ENCODE data around the gene GALK1.

GRCh38 chr17:75773121-75773807 lies 8.3 kb upstream of the GALK1 start:
- TF ChIP-seq, protein P1, sequence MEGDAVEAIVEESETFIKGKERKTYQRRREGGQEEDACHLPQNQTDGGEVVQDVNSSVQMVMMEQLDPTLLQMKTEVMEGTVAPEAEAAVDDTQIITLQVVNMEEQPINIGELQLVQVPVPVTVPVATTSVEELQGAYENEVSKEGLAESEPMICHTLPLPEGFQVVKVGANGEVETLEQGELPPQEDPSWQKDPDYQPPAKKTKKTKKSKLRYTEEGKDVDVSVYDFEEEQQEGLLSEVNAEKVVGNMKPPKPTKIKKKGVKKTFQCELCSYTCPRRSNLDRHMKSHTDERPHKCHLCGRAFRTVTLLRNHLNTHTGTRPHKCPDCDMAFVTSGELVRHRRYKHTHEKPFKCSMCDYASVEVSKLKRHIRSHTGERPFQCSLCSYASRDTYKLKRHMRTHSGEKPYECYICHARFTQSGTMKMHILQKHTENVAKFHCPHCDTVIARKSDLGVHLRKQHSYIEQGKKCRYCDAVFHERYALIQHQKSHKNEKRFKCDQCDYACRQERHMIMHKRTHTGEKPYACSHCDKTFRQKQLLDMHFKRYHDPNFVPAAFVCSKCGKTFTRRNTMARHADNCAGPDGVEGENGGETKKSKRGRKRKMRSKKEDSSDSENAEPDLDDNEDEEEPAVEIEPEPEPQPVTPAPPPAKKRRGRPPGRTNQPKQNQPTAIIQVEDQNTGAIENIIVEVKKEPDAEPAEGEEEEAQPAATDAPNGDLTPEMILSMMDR (IDR thresholded peaks at IDR 0.05 in 4 of 5, conservative IDR thresholded peaks at IDR 0.05 in 1 of 5), result no peak
- TF ChIP-seq POLR2A (IDR thresholded peaks at IDR 0.05), result no peak

Data from gastrocnemius medialis (tissue), 4 donors.